MM.1S (cell line): ENCODE results near the gene HDLBP.

Experiments used
- CTCF ChIP-seq: fragments of 300-600 bp; sonication (generic); IDR thresholded peaks from 2 replicates; pipeline ENCODE4 v1.5.1; 2016; ENCODE audit warnings: antibody characterized with exemption, low read length, mixed read lengths
- EZH2 ChIP-seq: fragments of 300-600 bp; sonication (generic); optimal IDR thresholded peaks from 2 replicates; pipeline ENCODE3; 2017; ENCODE audit warnings: low read depth, mild to moderate bottlenecking, antibody characterized with exemption, low read length, mixed read lengths

- TF ChIP-seq EZH2 (no peak), CTCF (no peak)
These were observed 73.2 kb downstream of the HDLBP start for GRCh38 chr2:241242306-241242705.
